KMS-11 (cell line): ENCODE data around the gene ZNF385B.
"Not testable (repeated sequence)": the region's sequence is repeated elsewhere in the genome, so short reads cannot be mapped to it uniquely, and the experiment has no call there.

Experiments used
- H2AFZ ChIP-seq: fragments of 200-600 bp; sonication (generic); 2 replicates; pipeline ENCODE4 v1.6.1; 2016; ENCODE audit warnings: antibody characterized with exemption, mixed run types, low read depth
- H3K27ac ChIP-seq: fragments of 200-600 bp; sonication (generic); 2 replicates; pipeline ENCODE4 v1.6.1; 2016; ENCODE audit warnings: mild to moderate bottlenecking, mixed run types
- H3K27me3 ChIP-seq: fragments of 200-600 bp; sonication (generic); 2 replicates; pipeline ENCODE4 v1.6.1; 2017; ENCODE audit warnings: mild to moderate bottlenecking, low read depth, mixed run types, moderate library complexity; ENCODE audit not compliant: insufficient read depth
- H3K36me3 ChIP-seq: fragments of 200-600 bp; sonication (generic); 2 replicates; pipeline ENCODE4 v1.6.1; 2017; ENCODE audit warnings: mild to moderate bottlenecking, mixed run types; ENCODE audit not compliant: insufficient read depth
- H3K4me1 ChIP-seq: fragments of 200-600 bp; sonication (generic); 2 replicates; pipeline ENCODE4 v1.6.1; 2016; ENCODE audit warnings: mild to moderate bottlenecking, low read depth, mixed run types; ENCODE audit not compliant: poor library complexity, severe bottlenecking
- H3K4me2 ChIP-seq: fragments of 200-600 bp; sonication (generic); 2 replicates; pipeline ENCODE4 v1.7.0; 2016; ENCODE audit warnings: mild to moderate bottlenecking, mixed run types
- H3K4me3 ChIP-seq: fragments of 200-600 bp; sonication (generic); IDR thresholded peaks from 2 replicates; pipeline ENCODE4 v1.6.1; 2017; ENCODE audit warnings: low read depth, low read length, mixed read lengths; ENCODE audit not compliant: insufficient read depth
- H3K79me2 ChIP-seq: fragments of 200-600 bp; sonication (generic); 2 replicates; pipeline ENCODE4 v1.6.1; 2016; ENCODE audit warnings: low read depth, mixed run types; ENCODE audit not compliant: insufficient read depth
- H3K9ac ChIP-seq: fragments of 200-600 bp; sonication (generic); 2 replicates; pipeline ENCODE4 v1.6.1; 2016; ENCODE audit warnings: mild to moderate bottlenecking, mixed run types
- H4K20me1 ChIP-seq: fragments of 200-600 bp; sonication (generic); 2 replicates; pipeline ENCODE4 v1.6.1; 2016; ENCODE audit warnings: mild to moderate bottlenecking, mixed run types; ENCODE audit not compliant: insufficient read depth
- TF ChIP-seq, protein P1 (sequence below): fragments of 200-600 bp; sonication (generic); conservative IDR thresholded peaks from 2 replicates; pipeline ENCODE4 v1.6.1; 2017; ENCODE audit warnings: low read depth, mild to moderate bottlenecking, antibody characterized with exemption, low read length, moderate library complexity, mixed read lengths

Gene ZNF385B

DNA sequence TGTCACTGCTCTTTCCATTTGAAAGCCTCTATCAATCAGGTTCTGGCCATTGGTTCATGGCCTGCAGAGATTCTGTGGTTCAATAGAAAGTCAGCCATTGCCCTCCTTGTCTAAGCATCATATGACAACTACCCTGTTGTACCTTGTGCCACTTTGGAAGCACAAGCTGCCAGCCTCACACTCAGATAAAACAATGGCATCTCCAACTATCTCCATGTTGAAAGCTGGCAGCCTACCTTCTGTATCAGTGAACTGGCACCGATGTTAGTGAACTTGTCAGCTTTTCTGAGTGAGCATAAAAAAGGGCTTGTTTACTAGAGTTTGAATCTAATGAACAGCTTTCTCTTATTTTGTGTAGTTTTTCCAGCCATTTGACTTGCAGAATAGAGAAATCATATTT, 393.5 kb downstream of the ZNF385B start:
- Histone ChIP-seq H3K27ac (no peak overlapping the region), H3K27me3 (no peaks in the 10 kb centered on the region), H3K9ac (no peak overlapping the region), H4K20me1 (no peaks in the 10 kb centered on the region), H3K4me2 (no peak overlapping the region), H3K36me3 (no peaks in the 10 kb centered on the region), H3K4me1 (no peaks in the 10 kb centered on the region), H3K79me2 (no peaks in the 10 kb centered on the region), H2AFZ (no peak overlapping the region), H3K4me3 (no peak overlapping the region)
- TF ChIP-seq, protein P1, sequence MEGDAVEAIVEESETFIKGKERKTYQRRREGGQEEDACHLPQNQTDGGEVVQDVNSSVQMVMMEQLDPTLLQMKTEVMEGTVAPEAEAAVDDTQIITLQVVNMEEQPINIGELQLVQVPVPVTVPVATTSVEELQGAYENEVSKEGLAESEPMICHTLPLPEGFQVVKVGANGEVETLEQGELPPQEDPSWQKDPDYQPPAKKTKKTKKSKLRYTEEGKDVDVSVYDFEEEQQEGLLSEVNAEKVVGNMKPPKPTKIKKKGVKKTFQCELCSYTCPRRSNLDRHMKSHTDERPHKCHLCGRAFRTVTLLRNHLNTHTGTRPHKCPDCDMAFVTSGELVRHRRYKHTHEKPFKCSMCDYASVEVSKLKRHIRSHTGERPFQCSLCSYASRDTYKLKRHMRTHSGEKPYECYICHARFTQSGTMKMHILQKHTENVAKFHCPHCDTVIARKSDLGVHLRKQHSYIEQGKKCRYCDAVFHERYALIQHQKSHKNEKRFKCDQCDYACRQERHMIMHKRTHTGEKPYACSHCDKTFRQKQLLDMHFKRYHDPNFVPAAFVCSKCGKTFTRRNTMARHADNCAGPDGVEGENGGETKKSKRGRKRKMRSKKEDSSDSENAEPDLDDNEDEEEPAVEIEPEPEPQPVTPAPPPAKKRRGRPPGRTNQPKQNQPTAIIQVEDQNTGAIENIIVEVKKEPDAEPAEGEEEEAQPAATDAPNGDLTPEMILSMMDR = no peak

DNA sequence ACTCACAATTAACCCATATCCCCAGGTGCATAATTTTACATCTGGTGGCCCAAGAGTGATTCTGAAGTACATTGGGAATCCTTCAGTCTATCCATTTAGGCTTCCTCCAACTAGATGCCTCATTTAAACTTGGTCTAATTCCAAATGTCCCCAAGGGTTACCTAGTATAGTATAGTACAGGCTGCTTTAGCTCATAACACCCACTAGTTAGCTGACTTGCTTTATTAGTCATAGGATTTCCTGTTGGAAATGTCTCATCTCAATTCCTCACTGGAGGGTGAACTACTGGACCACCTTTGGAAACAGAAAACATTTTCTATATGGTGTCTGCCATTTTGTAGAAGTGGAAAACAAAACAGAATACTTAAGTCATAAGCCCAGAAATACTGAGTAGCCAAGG, 394.3 kb downstream of the ZNF385B start:
- H3K27me3 ChIP-seq = no peaks in the 10 kb centered on the region
- no peak overlapping the region for H3K9ac ChIP-seq
- H3K79me2 ChIP-seq = no peaks in the 10 kb centered on the region
- TF ChIP-seq, protein P1 = no peak
- H3K36me3 ChIP-seq = no peaks in the 10 kb centered on the region
- no peaks in the 10 kb centered on the region for H3K4me1 ChIP-seq
- H3K27ac ChIP-seq = no peak overlapping the region
- H3K4me3 ChIP-seq = no peak overlapping the region
- no peak overlapping the region for H2AFZ ChIP-seq
- H4K20me1 ChIP-seq = no peaks in the 10 kb centered on the region
- H3K4me2 ChIP-seq = no peak overlapping the region

DNA sequence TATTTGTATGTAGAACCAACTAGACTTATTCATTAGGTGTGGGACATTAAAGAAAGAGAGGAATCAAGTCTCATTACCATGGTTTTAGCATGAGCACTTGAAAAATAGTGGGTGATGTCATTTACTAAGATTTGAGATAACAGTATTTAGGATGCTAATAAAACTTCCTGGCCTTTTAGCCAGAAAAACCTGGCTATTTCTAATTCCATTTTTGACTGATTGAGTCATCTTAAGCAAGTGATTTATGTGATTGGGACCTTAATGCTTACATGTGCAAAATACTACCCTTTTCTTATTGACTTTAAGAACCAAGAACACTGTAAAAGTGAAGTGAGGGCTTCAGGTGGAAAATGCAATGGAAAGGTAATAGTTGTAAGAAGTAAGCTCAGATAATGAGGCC, 400.0 kb downstream of the ZNF385B start:
- no peaks in the 10 kb centered on the region for H3K27me3 ChIP-seq
- TF ChIP-seq, protein P1 = no peak
- H3K9ac ChIP-seq = no peak overlapping the region
- H3K79me2 ChIP-seq = no peaks in the 10 kb centered on the region
- H3K4me1 ChIP-seq = no peaks in the 10 kb centered on the region
- H3K27ac ChIP-seq = no peak overlapping the region
- no peaks in the 10 kb centered on the region for H3K36me3 ChIP-seq
- H2AFZ ChIP-seq = no peak overlapping the region
- no peak overlapping the region for H3K4me3 ChIP-seq
- H3K4me2 ChIP-seq = no peak overlapping the region
- no peaks in the 10 kb centered on the region for H4K20me1 ChIP-seq

DNA sequence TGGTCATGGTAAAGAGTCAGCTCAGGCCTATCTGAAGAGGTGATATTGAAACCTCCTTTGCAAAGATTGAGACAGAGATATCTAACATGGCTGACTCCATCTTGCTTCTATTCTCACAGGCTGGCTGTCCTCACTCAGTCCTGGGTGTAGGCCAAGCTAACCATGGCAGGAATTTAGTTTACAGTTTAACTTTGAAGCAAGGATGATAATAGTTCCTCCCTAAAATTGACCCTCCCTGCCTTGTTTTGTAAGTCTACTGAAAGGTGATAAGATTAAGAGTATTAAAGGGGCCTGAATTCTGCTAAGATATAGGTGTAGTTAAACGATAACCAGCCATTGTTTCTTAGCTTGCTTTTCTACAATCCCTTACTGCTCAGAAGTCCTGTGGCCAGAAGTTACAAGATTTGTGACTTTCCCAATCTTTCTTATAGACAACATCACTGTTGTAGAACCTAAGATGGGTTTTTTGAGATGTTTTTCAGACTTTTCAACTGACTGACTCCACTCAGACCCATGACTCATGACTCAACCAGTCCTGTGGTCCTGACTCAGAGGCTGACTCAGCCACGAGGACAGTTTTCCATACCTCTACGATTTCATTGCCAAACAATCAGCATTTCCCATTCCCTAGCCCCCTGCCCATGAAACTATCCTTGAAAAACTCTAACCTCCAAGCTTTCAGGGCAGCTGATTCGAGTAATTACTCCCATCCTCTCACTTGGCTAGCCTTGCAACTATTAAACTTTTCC, 401.1 kb downstream of the ZNF385B start:
- H3K4me3 ChIP-seq = no peak overlapping the region
- no peaks in the 10 kb centered on the region for H4K20me1 ChIP-seq
- H3K4me2 ChIP-seq = no peak overlapping the region
- no peak overlapping the region for H3K9ac ChIP-seq
- H3K4me1 ChIP-seq = no peaks in the 10 kb centered on the region
- no peak overlapping the region for H2AFZ ChIP-seq
- no peaks in the 10 kb centered on the region for H3K36me3 ChIP-seq
- H3K27me3 ChIP-seq = no peaks in the 10 kb centered on the region
- H3K79me2 ChIP-seq = no peaks in the 10 kb centered on the region
- TF ChIP-seq, protein P1 = no peak
- no peak overlapping the region for H3K27ac ChIP-seq

DNA sequence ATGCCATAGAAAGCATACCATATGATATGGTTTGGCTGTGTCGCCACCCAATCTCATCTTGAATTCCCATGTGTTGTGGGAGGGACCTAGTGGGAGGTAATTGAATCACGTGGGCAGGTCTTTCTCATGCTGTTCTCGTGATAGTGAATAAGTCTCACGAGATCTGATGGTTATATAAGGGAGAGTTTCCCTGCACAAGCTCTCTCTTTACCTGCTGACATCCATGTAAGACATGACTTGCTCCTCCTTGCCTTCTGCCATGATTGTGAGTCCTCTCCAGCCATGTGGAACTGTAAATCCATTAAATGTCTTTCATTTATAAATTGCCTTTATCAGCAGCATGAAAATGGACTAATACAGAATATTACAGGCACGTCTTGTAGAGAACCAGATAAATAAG, 403.3 kb downstream of the ZNF385B start:
- H3K27me3 ChIP-seq, H3K4me2 ChIP-seq, H4K20me1 ChIP-seq, H3K9ac ChIP-seq, H3K79me2 ChIP-seq, H3K27ac ChIP-seq, H2AFZ ChIP-seq, H3K36me3 ChIP-seq, H3K4me3 ChIP-seq, H3K4me1 ChIP-seq: not testable (repeated sequence)
